ENCODE data around the gene FXYD5.
A peak's percentile ranks its signal among the peaks of the same experiment; 100 is the strongest.

DNA sequence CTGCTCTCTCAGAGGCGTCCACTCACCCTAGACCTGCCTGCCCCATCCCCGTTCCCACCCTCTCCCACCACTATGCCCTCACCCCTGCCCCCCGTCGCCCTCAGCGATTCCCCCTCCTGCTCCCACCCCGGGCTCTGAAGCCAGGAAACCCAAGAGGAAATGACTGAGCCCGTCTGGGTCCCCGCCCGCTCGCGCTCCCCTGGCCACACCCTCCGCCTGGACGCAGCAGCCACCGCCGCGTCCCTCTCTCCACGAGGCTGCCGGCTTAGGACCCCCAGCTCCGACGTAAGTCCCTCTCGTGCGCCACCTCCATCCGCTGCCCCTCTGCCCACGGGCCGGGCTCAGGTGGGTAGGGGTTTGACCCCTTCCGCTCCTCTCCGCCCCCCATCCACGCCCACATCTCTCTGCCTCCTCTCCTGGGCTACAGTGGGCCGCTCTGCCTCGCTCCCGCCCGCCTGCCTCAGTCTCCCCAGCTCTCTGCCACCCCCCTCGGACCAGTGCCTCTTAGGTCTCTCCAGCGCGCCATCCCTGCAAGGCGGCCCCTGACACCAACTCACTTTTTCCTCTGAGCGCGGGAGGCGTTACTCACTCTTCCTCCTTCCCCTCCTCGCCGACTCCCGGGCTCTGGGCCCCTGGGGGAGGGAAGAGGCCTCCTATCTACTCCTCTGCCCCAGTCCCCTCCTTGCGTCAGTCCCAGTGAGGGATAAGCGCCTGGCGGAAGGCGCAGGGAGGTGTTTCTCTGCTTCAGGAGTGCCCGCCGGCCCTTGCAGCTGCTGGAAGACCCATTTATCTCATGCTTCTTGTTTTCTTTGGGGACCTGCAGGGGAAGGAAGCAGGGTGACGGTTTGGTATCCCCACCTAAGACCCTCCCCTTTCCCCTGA is at the start of gene FXYD5:
- TF ChIP-seq POLR2AphosphoS5 (IDR thresholded peaks at IDR 0.05; ENCODE audit: low read depth, low read length) (0 out of 2 replicates have a peak, but pooled peaks have one; percentile 49), TAF1 (IDR thresholded peaks at IDR 0.05; ENCODE audit: borderline replicate concordance, insufficient read depth, low read length) (no peak), SIN3A (IDR thresholded peaks at IDR 0.05; ENCODE audit: borderline replicate concordance, insufficient read depth, low read length) (no peak), FOXP2 (optimal IDR thresholded peaks at IDR 0.05; ENCODE audit: borderline replicate concordance, extremely low read depth, extremely low read length, insufficient read depth) (peak; percentile 22)

Measured in PFSK-1 (cell line).